Activated CD8-positive, alpha-beta memory T cell treated with anti-CD3 and anti-CD28 coated beads, Interleukin-2, amount 10 ng/mL, durations not matched to agents 7 days and 5 days (primary cell): ENCODE results near the gene PBX1. TPM values are rescaled to one million over a fixed set of nuclear protein-coding genes. Genes with fewer than 3 reads are reported as not detected.
"Not testable (repeated sequence)": the region's sequence is repeated elsewhere in the genome, so short reads cannot be mapped to it uniquely, and the experiment has no call there.

Experiments
- ATAC-seq: fragments of 150-1000 bp; cut with Tn5 transposase; one replicate; pipeline ENCODE4 v1.10.0; 2021; ENCODE audit warnings: moderate library complexity
- CTCF ChIA-PET: fragments of 350-600 bp; sonication (Branson Sonifier 250); formaldehyde crosslinking; loops from one replicate; lab custom pipeline; 2021; ENCODE audit warnings: antibody characterized with exemption; lab: Charles Lee
- DNase-seq: peaks from one replicate; pipeline ENCODE4 v3.0.0-alpha.2; 2020
- H3K27ac Mint-ChIP-seq: one replicate; pipeline ENCODE4 v1.8.0; 2021; ENCODE audit warnings: mild to moderate bottlenecking, mixed read lengths
- H3K27me3 Mint-ChIP-seq: one replicate; pipeline ENCODE4 v1.8.0; 2021; ENCODE audit warnings: mixed read lengths
- H3K36me3 Mint-ChIP-seq: one replicate; pipeline ENCODE4 v1.8.0; 2021; ENCODE audit warnings: mild to moderate bottlenecking, mixed read lengths
- H3K4me1 Mint-ChIP-seq: one replicate; pipeline ENCODE4 v1.8.0; 2021; ENCODE audit warnings: mixed read lengths
- H3K4me3 Mint-ChIP-seq: one replicate; pipeline ENCODE4 v1.8.0; 2021; ENCODE audit warnings: mild to moderate bottlenecking, moderate library complexity, mixed read lengths
- H3K9me3 Mint-ChIP-seq: one replicate; pipeline ENCODE4 v1.8.0; 2022; ENCODE audit warnings: low read depth, mixed read lengths
- total RNA-seq, 2 experiments: library from RNA; stranded (reverse); gene quantifications; one replicate each; pipeline ENCODE4 v1.2.3, GENCODE V29; 2021

The PBX1 gene
- not detected for total RNA-seq

DNA sequence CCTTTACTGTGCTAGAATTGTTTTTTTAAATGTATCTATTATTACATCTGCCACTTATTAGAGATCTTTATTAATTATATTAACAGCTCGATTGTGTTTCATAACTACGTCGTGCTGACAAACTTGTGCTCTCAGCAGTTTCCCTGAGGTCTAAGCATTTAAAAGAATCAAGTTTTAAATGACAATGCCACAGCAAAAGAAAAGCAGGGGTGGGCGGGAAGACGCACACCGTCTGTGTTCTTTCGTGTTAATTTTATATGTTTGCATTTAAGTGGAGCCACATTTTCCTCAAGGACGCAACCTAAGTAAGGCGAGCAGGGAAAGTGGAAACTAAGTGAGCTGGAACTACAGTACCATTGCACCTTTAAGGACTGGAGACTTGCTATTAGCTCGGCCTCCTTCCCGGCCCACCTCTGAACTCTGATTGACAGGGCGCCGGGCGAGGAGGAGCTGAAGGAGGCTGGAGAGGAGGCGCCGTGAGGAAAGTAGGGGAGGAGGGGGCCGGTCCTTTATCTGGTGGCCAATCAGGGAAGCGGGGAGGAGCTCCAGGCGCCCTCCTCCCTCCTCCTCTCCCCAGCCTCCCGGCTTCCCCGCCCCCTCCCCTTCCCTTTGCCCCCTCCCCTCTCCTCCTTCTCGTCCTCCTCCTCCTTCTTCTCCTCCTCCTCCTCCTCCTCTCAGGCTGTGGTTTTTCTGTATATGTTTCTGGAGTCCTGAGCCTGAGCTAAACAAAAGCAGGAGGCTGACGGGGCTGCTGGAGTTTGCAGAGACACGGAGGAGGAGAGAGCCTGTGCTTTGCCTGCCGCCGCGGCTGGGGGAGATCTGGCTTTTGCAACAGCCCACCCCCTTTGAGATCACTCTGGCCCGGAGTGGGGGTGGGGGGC is at the start of gene PBX1:
PBX1 (plus strand) TSS at position 724 of the 881 bp plus-strand sequence.
- ATAC-seq (peak; percentile 100), DNase-seq (peak; percentile 78)
- Mint-ChIP-seq H3K27me3 (peaks cover 20% of the 10 kb centered on the region), H3K27ac (no peak within 1 kb of the TSS), H3K4me1 (peaks cover 4% of the 10 kb centered on the region), H3K4me3 (peak within 1 kb of the TSS; percentile 53), H3K36me3 (peaks cover 1% of the 10 kb centered on the region), H3K9me3 (peaks cover 2% of the 10 kb centered on the region)
- CTCF ChIA-PET: no interaction called here

DNA sequence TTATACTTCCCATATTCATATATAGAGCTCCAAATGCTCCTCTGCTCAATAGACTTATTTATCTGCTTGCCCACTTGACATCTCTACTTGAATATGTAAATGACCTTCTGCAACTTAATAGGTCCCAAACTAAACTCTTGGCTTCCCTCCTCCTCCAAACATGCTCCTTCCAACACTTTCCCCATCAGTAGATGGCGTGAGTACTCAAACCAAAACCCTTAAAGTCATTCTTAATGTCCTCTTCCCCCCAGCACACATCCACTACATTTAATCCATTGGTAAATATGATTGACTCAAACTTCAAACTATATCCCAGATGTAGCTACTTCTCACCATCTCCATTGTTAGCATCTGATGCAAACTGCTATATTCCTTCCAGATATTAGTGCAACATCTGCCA is 48.5 kb upstream of the PBX1 start:
- CTCF ChIA-PET: no interaction called here
- no peaks in the 10 kb centered on the region for H3K36me3 Mint-ChIP-seq
- DNase-seq (no peak), ATAC-seq (no peak)
- H3K27me3 Mint-ChIP-seq: no peaks in the 10 kb centered on the region
- peaks cover under 1% of the 10 kb centered on the region for H3K9me3 Mint-ChIP-seq
- H3K27ac Mint-ChIP-seq: no peak overlapping the region
- no peaks in the 10 kb centered on the region for H3K4me1 Mint-ChIP-seq
- H3K4me3 Mint-ChIP-seq: no peak overlapping the region

DNA sequence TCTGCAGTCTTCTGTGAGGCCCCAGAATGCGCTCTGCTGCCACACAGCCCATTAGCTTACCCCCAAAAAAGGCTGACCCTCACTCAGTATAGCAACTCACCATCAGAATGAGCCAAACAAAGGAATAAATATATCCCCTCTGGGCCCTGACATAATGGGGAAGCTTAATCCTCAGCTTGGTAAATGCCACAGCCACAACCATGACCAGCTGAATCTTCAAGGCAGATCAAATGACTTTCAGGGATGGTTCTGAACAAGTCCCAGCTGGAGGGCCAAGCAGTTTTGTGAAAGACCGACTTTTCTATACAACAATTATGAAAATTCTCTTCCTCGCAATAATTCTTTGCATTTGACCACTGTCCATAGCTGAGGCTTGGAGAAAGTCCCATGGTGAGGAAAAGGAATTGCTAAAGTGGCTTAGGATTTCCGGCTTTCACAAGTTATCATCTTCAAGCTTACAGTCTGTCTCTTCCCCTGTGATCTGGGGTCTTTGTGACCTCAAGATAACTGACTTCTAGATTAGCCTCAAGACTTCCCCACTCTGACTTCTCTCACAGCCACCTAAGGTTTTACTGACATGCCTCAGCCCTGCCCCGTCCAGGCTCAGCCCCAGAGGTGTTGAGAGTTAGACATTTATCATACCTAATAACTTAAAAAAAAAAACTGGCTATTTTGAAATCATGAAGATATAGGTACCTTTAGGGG is 47.8 kb upstream of the PBX1 start:
- H3K4me1 Mint-ChIP-seq: no peaks in the 10 kb centered on the region
- H3K36me3 Mint-ChIP-seq: no peaks in the 10 kb centered on the region
- H3K4me3 Mint-ChIP-seq: no peak overlapping the region
- no peak for DNase-seq
- H3K27me3 Mint-ChIP-seq: no peaks in the 10 kb centered on the region
- ATAC-seq: no peak
- no peak overlapping the region for H3K27ac Mint-ChIP-seq
- CTCF ChIA-PET: no interaction called here
- H3K9me3 Mint-ChIP-seq: peaks cover 2% of the 10 kb centered on the region

DNA sequence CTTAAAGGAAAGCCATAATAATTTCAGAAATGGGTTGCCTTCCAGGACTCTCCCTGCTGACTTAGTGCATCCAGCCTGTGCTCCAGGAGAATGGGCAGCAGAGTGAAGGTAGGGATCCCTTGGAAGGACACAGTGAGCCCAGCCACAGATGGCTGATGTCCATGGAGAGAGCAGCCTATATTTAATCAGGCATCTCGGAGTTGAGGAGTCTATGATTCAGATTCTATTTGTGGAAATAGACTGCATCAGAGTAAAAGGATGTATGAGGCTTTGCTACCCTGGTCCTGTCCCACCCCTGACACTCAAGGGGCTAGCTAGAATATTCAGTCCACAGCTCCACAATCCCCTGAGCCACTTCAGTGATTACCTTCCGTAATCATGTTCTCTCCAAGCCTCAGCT is 43.8 kb upstream of the PBX1 start:
- H3K36me3 Mint-ChIP-seq: no peaks in the 10 kb centered on the region
- no peaks in the 10 kb centered on the region for H3K27me3 Mint-ChIP-seq
- no peak overlapping the region for H3K4me3 Mint-ChIP-seq
- CTCF ChIA-PET: no interaction called here
- ATAC-seq (no peak), DNase-seq (no peak)
- H3K27ac Mint-ChIP-seq: no peak overlapping the region
- H3K4me1 Mint-ChIP-seq: no peaks in the 10 kb centered on the region
- H3K9me3 Mint-ChIP-seq: peaks cover 4% of the 10 kb centered on the region

DNA sequence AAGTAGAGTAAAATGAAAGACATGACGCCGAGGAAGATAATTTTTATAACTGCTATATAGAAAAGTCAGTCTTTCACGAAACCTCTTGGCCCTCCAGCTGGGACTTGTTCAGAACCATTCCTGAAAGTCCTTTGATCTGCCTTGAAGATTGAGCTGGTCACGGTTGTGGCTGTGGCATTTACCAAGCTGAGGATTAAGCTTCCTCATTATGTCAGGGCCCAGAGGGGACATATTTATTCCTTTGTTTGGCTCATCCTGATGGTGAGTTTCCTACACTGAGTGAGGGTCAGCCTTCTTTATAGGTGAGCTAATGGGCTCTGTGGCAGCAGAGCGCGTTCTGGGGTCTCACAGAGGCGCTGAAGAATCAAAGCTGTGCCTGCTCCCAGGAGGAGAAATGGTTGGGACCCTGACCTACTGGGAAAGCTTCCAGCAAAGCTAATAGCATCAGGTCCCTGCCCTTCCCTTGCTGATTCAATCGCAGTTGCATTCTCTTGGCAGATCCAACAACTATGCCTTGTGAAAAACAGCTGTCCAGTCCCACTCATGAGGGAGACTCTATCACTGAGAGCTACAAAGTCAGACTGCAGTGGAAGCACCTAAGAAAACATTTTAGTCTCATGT is 43.2 kb upstream of the PBX1 start:
- no peaks in the 10 kb centered on the region for H3K27me3 Mint-ChIP-seq
- H3K9me3 Mint-ChIP-seq: peaks cover 7% of the 10 kb centered on the region
- no peak for ATAC-seq
- no peaks in the 10 kb centered on the region for H3K4me1 Mint-ChIP-seq
- DNase-seq: no peak
- no peaks in the 10 kb centered on the region for H3K36me3 Mint-ChIP-seq
- H3K27ac Mint-ChIP-seq: no peak overlapping the region
- CTCF ChIA-PET: no interaction called here
- H3K4me3 Mint-ChIP-seq: no peak overlapping the region

DNA sequence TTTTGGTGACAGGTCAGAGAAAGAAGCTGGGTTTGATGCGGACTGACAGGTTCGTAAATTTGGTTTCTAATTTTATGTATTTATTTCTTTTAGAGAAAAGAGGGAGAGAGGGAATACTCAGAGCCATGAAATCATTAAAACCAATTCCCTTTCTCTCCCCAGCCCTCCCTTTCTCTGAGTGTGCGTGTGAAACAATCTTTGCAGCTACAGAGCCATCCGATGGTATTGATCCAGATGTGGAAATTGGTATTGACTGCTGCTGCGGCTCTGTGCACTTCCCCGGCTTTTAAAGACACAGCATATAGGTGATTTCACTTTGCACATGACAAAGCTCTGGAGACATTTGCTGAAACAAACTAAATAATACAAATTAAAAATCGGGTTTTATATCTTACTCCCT is 42.4 kb upstream of the PBX1 start:
- Mint-ChIP-seq H3K9me3 (peaks cover 7% of the 10 kb centered on the region), H3K27ac (no peak overlapping the region), H3K27me3 (no peaks in the 10 kb centered on the region), H3K36me3 (no peaks in the 10 kb centered on the region), H3K4me3 (no peak overlapping the region), H3K4me1 (no peaks in the 10 kb centered on the region)
- CTCF ChIA-PET: no interaction called here
- DNase-seq (no peak), ATAC-seq (no peak)

DNA sequence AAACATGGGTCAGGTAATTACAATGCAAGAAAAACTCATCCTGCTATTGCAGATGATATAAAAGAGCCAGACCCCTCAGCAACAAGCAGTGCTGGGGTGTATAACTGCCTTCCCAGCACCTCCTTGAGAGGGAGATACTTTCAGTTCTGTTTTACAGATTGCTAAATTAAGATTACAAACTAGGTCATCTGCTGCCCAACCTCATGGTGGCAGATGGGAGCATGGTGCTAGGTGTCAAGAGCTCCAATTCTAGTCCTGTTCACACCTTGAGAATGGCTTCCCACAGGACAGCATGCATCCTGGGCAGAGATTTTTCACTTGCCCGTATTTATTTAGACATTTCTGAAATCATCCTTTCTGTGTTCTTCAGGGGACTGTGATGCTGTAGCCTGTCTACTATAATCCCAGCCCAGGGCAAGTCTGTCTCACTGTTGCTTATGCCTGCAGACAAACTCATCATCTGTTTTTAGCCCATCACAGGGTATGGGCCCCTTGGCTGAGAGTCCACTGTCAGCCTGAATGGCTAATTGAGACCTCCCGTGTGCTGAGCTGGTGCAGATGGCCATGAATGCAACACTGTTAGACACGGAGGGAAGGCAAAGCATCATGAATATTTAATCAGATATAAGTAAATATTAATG is 40.2 kb upstream of the PBX1 start:
- Mint-ChIP-seq H3K27ac (no peak overlapping the region), H3K4me1 (no peaks in the 10 kb centered on the region), H3K36me3 (no peaks in the 10 kb centered on the region), H3K9me3 (peaks cover 7% of the 10 kb centered on the region), H3K27me3 (no peaks in the 10 kb centered on the region), H3K4me3 (no peak overlapping the region)
- CTCF ChIA-PET: no interaction called here
- DNase-seq (no peak), ATAC-seq (no peak)

DNA sequence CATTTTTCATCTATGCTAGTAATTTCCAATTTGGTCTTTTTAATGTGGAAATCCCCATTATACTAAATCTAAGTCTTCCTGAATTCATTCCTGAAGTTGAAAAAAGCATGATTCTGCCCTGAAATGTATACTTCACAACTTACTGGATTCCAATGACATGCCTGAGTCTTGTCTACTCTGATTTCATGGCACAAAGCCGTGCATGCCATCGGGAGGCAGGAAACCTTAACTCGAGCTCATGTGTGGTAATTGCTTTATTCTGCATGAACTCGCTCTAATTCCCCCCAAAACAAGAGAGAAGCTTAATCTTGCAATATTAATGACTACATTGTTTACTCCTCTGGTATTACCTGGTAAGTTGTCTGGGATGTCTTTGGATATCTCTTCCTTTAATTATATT is 39.6 kb upstream of the PBX1 start:
- Mint-ChIP-seq H3K4me3 (no peak overlapping the region), H3K36me3 (no peaks in the 10 kb centered on the region), H3K27me3 (no peaks in the 10 kb centered on the region), H3K4me1 (no peaks in the 10 kb centered on the region), H3K27ac (no peak overlapping the region), H3K9me3 (peaks cover 7% of the 10 kb centered on the region)
- DNase-seq (no peak), ATAC-seq (no peak)
- CTCF ChIA-PET: no interaction called here

DNA sequence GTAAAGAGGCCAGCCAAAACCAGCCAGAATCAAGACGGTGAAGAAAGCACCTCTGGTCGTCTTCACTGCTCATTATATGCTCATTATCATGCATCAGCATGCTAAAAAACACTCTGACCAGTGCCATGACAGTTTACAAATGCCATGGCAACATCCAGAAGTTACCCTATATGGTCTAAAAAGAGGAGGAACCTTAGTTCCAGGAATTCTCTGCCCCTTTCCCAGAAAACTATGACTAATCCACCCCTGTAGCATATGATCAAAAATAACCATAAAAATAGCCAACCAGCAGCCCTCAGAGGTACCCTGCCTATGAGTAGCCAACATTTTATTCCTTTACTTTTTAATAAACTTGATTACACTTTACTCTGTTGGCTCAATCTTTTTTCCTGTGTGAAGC is 34.2 kb upstream of the PBX1 start:
- CTCF ChIA-PET: no interaction called here
- H3K27me3 Mint-ChIP-seq: no peaks in the 10 kb centered on the region
- H3K4me3 Mint-ChIP-seq: no peak overlapping the region
- H3K9me3 Mint-ChIP-seq: peaks cover 6% of the 10 kb centered on the region
- H3K27ac Mint-ChIP-seq: no peak overlapping the region
- H3K36me3 Mint-ChIP-seq: no peaks in the 10 kb centered on the region
- no peak for ATAC-seq
- no peaks in the 10 kb centered on the region for H3K4me1 Mint-ChIP-seq
- no peak for DNase-seq

DNA sequence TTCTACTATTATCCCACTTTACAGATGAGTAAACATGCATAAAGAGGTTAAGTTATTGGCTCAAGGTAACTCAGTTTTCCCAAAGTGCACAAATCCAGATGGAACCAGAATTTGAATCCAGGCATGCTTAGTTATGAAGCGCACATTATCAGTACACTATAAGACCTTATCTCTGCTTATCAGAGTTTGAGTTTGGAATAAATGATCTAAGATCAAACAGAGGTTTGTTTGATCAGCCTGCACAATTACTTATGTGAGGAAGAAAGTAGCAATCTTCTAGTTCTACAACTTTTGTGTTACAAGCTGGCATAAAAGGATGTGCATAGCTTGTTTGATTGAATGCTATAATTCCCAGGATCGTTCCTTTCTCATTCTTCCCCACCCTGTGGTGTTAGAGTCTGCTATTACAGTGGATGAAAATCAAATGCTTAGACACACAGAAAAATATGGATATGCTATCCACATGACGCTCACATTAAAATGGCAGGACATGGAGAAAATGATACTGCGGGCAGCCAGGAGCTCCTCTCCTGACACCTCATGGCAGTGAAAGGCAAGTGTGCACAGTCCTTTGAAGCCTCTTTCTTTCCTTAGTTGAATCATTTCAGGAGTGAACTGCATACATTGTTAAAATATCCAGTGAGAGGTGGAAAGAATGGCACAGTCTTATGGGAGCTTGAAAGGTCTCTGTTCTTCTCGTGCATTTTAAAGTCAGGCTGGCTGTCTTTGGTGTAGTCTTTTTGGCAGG is 23.9 kb upstream of the PBX1 start:
- Mint-ChIP-seq H3K27ac (no peak overlapping the region), H3K27me3 (no peaks in the 10 kb centered on the region), H3K4me3 (no peak overlapping the region), H3K36me3 (no peaks in the 10 kb centered on the region), H3K4me1 (no peaks in the 10 kb centered on the region), H3K9me3 (no peaks in the 10 kb centered on the region)
- ATAC-seq: no peak
- DNase-seq: no peak
- CTCF ChIA-PET: no interaction called here

DNA sequence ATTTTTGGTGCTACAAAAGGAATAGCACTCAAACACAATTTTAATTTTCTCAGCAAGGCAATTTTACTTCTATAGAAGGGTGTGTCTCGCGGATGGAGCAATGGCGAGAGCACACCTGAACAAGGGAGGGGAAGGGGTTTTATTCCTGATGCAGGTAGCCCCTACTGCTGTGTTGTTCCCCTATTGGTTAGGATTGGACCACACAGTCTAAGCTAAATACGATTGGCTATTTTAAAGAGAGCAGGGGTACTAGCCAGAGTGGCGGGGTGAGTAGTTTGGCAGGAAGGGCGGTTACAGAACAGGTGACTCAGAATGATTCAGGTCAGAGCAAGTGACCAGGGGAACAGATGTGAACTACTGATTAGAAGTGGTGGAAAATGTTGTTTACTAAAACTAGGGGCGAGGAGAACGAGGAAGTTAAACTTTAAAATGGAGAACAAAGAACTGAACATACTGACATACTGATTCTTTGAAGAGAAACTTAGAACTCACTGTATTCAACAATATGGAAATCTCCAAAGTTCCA is 6.5 kb upstream of the PBX1 start:
- H3K27ac Mint-ChIP-seq, ATAC-seq, H3K4me3 Mint-ChIP-seq, DNase-seq, H3K4me1 Mint-ChIP-seq, CTCF ChIA-PET, H3K27me3 Mint-ChIP-seq, H3K36me3 Mint-ChIP-seq: not testable (repeated sequence)
- peaks cover 18% of the 10 kb centered on the region for H3K9me3 Mint-ChIP-seq

DNA sequence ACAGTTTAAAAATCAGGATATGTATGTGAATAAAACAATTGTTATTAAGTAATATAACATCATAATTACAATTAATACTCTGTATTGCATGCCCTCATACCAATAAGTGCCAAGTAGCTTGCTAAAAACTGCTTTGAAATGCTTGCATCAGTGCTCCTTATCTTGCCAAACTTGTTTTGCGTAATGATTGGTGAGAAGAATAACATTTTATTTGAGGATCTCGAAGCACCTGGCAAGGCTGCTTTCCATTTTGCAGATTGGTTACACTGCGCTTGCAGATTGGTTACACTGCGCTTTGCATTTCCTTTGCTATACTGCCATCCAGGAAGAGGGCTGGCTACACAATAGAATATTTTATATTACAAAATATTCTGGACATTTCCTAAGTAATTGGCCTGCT is 1.7 kb upstream of the PBX1 start:
- H3K4me1 Mint-ChIP-seq: peaks cover 4% of the 10 kb centered on the region
- H3K4me3 Mint-ChIP-seq: no peak overlapping the region
- peaks cover 6% of the 10 kb centered on the region for H3K9me3 Mint-ChIP-seq
- ATAC-seq: no peak
- CTCF ChIA-PET: no interaction called here
- H3K27me3 Mint-ChIP-seq: peaks cover 20% of the 10 kb centered on the region
- H3K36me3 Mint-ChIP-seq: peaks cover 1% of the 10 kb centered on the region
- H3K27ac Mint-ChIP-seq: no peak overlapping the region
- DNase-seq: no peak
